H1 (cell line): Measurements from ENCODE around the gene NDUFB11. TPM values are rescaled to one million over a fixed set of nuclear protein-coding genes. Genes with fewer than 3 reads are reported as not detected.
A peak's percentile ranks its signal among the peaks of the same experiment; 100 is the strongest.

Source experiments
- CTCF ChIA-PET: fragments of 300-600 bp; sonication (Branson Sonifier 250); formaldehyde crosslinking; loops from one replicate; lab custom pipeline; 2021; ENCODE audit not compliant: partially characterized antibody; lab: Charles Lee
- POLR2A ChIA-PET: fragments of 300-600 bp; sonication (Branson Sonifier 250); formaldehyde crosslinking; loops from one replicate; lab custom pipeline; 2021; ENCODE audit warnings: inconsistent platforms; ENCODE audit not compliant: partially characterized antibody; lab: Charles Lee
- DNase-seq, 2 experiments: peaks; one replicate each; pipeline versions ENCODE4 v3.0.0 to v3.0.0-alpha.2; 2010 to 2022; ENCODE audit warnings: low spot score in 2 of 2, low read depth in 1 of 2, mixed read lengths in 1 of 2
- FAIRE-seq: peaks from 2 replicates; lab custom pipeline; 2011; peaks lifted over from hg19 to GRCh38; lab: Jason Lieb, UNC
- H2AFZ ChIP-seq: 2 replicates; pipeline ENCODE4 v1.8.1; 2012; ENCODE audit warnings: low read length, inconsistent platforms
- H2AK5ac ChIP-seq: 2 replicates; pipeline ENCODE4 v1.6.1; 2013; ENCODE audit warnings: low read depth, low read length
- H2BK120ac ChIP-seq: replicated peaks from 2 replicates; pipeline ENCODE3; 2013; ENCODE audit warnings: low read depth, low read length, inconsistent platforms
- H2BK12ac ChIP-seq: 2 replicates; pipeline ENCODE4 v1.6.1; 2013; ENCODE audit warnings: low read depth, low read length
- H2BK15ac ChIP-seq: 2 replicates; pipeline ENCODE4 v1.6.1; 2013; ENCODE audit warnings: low read length
- H2BK20ac ChIP-seq: 2 replicates; pipeline ENCODE4 v1.6.1; 2013; ENCODE audit warnings: low read length
- H2BK5ac ChIP-seq: 2 replicates; pipeline ENCODE4 v1.6.1; 2013; ENCODE audit warnings: low read depth, low read length
- H3K14ac ChIP-seq: 2 replicates; pipeline ENCODE4 v1.6.1; 2013; ENCODE audit warnings: inconsistent platforms; ENCODE audit not compliant: insufficient read length
- H3K18ac ChIP-seq: 2 replicates; pipeline ENCODE4 v1.6.1; 2013; ENCODE audit warnings: low read length; ENCODE audit errors: extremely low read depth
- H3K23ac ChIP-seq: 2 replicates; pipeline ENCODE4 v1.6.1; 2013; ENCODE audit warnings: inconsistent platforms; ENCODE audit not compliant: insufficient read length
- H3K23me2 ChIP-seq: 2 replicates; pipeline ENCODE4 v1.6.1; 2013; ENCODE audit warnings: low read depth, low read length
- H3K27ac ChIP-seq: 2 replicates; pipeline ENCODE4 v1.6.1; 2011; ENCODE audit warnings: low read depth, low read length, inconsistent platforms
- H3K27me3 ChIP-seq, 4 experiments: replicated peaks in 1 of 4; 1 replicate in 1 of 4; 2 replicates in 3 of 4; pipeline versions ENCODE4 v1.6.1 to v1.8.1; 2011 to 2013; ENCODE audit warnings: low read length in 3 of 4, mild to moderate bottlenecking in 3 of 4, inconsistent platforms in 2 of 4, mixed read lengths in 2 of 4, moderate library complexity in 1 of 4; ENCODE audit not compliant: control insufficient read depth in 3 of 4, insufficient read depth in 3 of 4; ENCODE audit errors: extremely low read depth in 1 of 4
- H3K36me3 ChIP-seq, 4 experiments: 2 replicates each; pipeline versions ENCODE4 v1.6.1 to v1.8.1; 2011 to 2013; ENCODE audit warnings: mild to moderate bottlenecking in 4 of 4, low read length in 3 of 4, moderate library complexity in 2 of 4, control low read depth in 1 of 4, inconsistent platforms in 1 of 4; ENCODE audit not compliant: insufficient read depth in 4 of 4, control insufficient read depth in 2 of 4
- H3K4ac ChIP-seq: replicated peaks from 2 replicates; pipeline ENCODE3; 2013; ENCODE audit warnings: low read length, low read depth, mixed read lengths, inconsistent platforms; ENCODE audit not compliant: insufficient read length
- H3K4me1 ChIP-seq, 4 experiments: replicated peaks in 1 of 4; 1 replicate in 1 of 4; 2 replicates in 3 of 4; pipeline versions ENCODE4 v1.6.1 to v1.8.1; 2011 to 2013; ENCODE audit warnings: low read length in 3 of 4, inconsistent platforms in 2 of 4, mixed read lengths in 1 of 4; ENCODE audit not compliant: insufficient read depth in 4 of 4, control insufficient read depth in 3 of 4
- H3K4me2 ChIP-seq, 2 experiments: 2 replicates each; pipeline versions ENCODE4 v1.6.1 to v1.8.1; 2011 to 2013; ENCODE audit warnings: low read depth in 2 of 2, low read length in 2 of 2, control low read depth in 1 of 2, inconsistent platforms in 1 of 2, mild to moderate bottlenecking in 1 of 2; ENCODE audit not compliant: insufficient read depth in 1 of 2
- H3K4me3 ChIP-seq, 4 experiments: fragments of 200-600, 300-600 bp in 1 of 4; sonication (generic), shearing (Covaris generic), sonication (Bioruptor Twin) in 1 of 4; 2 replicates each; pipeline versions ENCODE4 v1.5.1 to v1.8.1; 2011 to 2016; ENCODE audit warnings: low read length in 4 of 4, low read depth in 3 of 4, control low read depth in 2 of 4, inconsistent platforms in 2 of 4, mild to moderate bottlenecking in 2 of 4, mixed read lengths in 1 of 4, moderate library complexity in 1 of 4; ENCODE audit not compliant: insufficient read depth in 2 of 4; ENCODE audit errors: extremely low read depth in 1 of 4
- H3K56ac ChIP-seq: replicated peaks from 2 replicates; pipeline ENCODE3; 2013; ENCODE audit warnings: low read depth, mild to moderate bottlenecking, mixed read lengths, low read length, inconsistent platforms; ENCODE audit not compliant: insufficient read length
- H3K79me1 ChIP-seq: 2 replicates; pipeline ENCODE4 v1.6.1; 2013; ENCODE audit warnings: low read depth, low read length, control low read depth
- H3K79me2 ChIP-seq, 2 experiments: 2 replicates each; pipeline versions ENCODE4 v1.6.1 to v1.8.1; 2012 to 2013; ENCODE audit warnings: low read length in 2 of 2, mild to moderate bottlenecking in 2 of 2, inconsistent platforms in 1 of 2; ENCODE audit not compliant: insufficient read depth in 2 of 2, control insufficient read depth in 1 of 2
- H3K9ac ChIP-seq, 4 experiments: replicated peaks in 1 of 4; 1 replicate in 1 of 4; 2 replicates in 3 of 4; pipeline versions ENCODE4 v1.6.1 to v1.8.1; 2011 to 2013; ENCODE audit warnings: low read depth in 3 of 4, low read length in 3 of 4, control low read depth in 2 of 4, mild to moderate bottlenecking in 2 of 4, moderate library complexity in 2 of 4, inconsistent platforms in 1 of 4; ENCODE audit errors: extremely low read depth in 1 of 4
- H3K9me3 ChIP-seq, 2 experiments: 2 replicates each; pipeline versions ENCODE4 v1.6.1 to v1.8.1; 2012 to 2013; ENCODE audit warnings: mild to moderate bottlenecking in 2 of 2, moderate library complexity in 2 of 2, control low read depth in 1 of 2, inconsistent platforms in 1 of 2, low read depth in 1 of 2, low read length in 1 of 2, mixed read lengths in 1 of 2; ENCODE audit not compliant: insufficient read depth in 2 of 2
- H4K20me1 ChIP-seq, 2 experiments: replicated peaks in 1 of 2; 2 replicates each; pipeline versions ENCODE3 to v1.8.1; 2011 to 2013; ENCODE audit warnings: inconsistent platforms in 2 of 2, low read length in 2 of 2, mild to moderate bottlenecking in 1 of 2; ENCODE audit not compliant: insufficient read depth in 2 of 2, control insufficient read depth in 1 of 2
- H4K5ac ChIP-seq: 2 replicates; pipeline ENCODE4 v1.6.1; 2013; ENCODE audit warnings: low read length, low read depth, mixed read lengths, inconsistent platforms; ENCODE audit not compliant: insufficient read length
- H4K8ac ChIP-seq: 2 replicates; pipeline ENCODE4 v1.8.0; 2013; ENCODE audit warnings: mild to moderate bottlenecking, moderate library complexity, low read length, inconsistent platforms; ENCODE audit not compliant: insufficient read depth; ENCODE audit errors: extremely low read depth
- H4K91ac ChIP-seq: replicated peaks from 2 replicates; pipeline ENCODE3; 2013; ENCODE audit warnings: low read length, mixed read lengths, inconsistent platforms; ENCODE audit not compliant: insufficient read length
- ATF2 ChIP-seq: IDR thresholded peaks from 2 replicates; pipeline ENCODE4 v1.6.1; 2012; ENCODE audit warnings: low read length, inconsistent platforms
- EGR1 ChIP-seq: IDR thresholded peaks from 2 replicates; pipeline ENCODE4 v1.6.1; 2011; ENCODE audit warnings: low read depth, low read length, borderline replicate concordance
- KDM4A ChIP-seq: IDR thresholded peaks from one replicate; pipeline ENCODE4 v1.7.1; 2012; ENCODE audit warnings: low read depth, mild to moderate bottlenecking, moderate library complexity, low read length, inconsistent platforms; ENCODE audit not compliant: severe bottlenecking
- MAX ChIP-seq: IDR thresholded peaks from 2 replicates; pipeline ENCODE4 v1.6.1; 2012; ENCODE audit warnings: inconsistent platforms
- TAF1 ChIP-seq: IDR thresholded peaks from 2 replicates; pipeline ENCODE4 v1.6.1; 2011; ENCODE audit warnings: mild to moderate bottlenecking, low read depth, low read length
- WGBS, 2 experiments: shearing (Covaris generic) in 1 of 2; methylation state at CpG; one replicate each; pipeline versions ENCODE4 v1.1.6 to v1.1.7; 2013 to 2015; ENCODE audit warnings: low lambda C conversion rate in 2 of 2, mixed read lengths in 2 of 2, inconsistent platforms in 1 of 2, low coverage in 1 of 2, missing lambda C conversion rate in 1 of 2; ENCODE audit not compliant: insufficient replicate concordance in 2 of 2, insufficient coverage in 1 of 2, insufficient read length in 1 of 2; ENCODE audit errors: extremely low coverage in 1 of 2, missing lambda C conversion rate in 1 of 2; 5-methylcytosine and 5-hydroxymethylcytosine counted together
- polyA plus RNA-seq, 7 experiments: library from polyadenylated mRNA; depleted of rRNA in 3 of 7; stranded (reverse) in 5 of 7; unstranded in 2 of 7; fragments of >200 nt in 5 of 7; fragments of 200-250 nt in 2 of 7; gene quantifications; 1 replicate in 5 of 7; 2 replicates in 1 of 7; 4 replicates in 1 of 7; pipeline versions ENCODE4 v1.2.1 to v1.2.3, GENCODE V29; 2011 to 2013; ENCODE audit warnings: missing spikeins in 2 of 7, mixed read lengths in 2 of 7
- total RNA-seq: library from RNA; stranded (reverse); fragmentation: NEBNext Ultra II Directional; extraction: Animal tissue kit (Norgen Biotek cat#: 25700); gene quantifications from 2 replicates; pipeline ENCODE4 v1.2.1, GENCODE V29; 2021
- TF ChIP-seq, protein P1 (sequence below): IDR thresholded peaks from 2 replicates; pipeline ENCODE4 v1.6.1; 2011; ENCODE audit warnings: low read depth, mild to moderate bottlenecking, low read length; ENCODE audit not compliant: insufficient read depth

NDUFB11 gene
- total and polyA plus RNA-seq, 2 of the 8 experiments (the other 6 are each of a cell fraction or from before 2014, with no cell fraction given), result 120 to 131 TPM

GRCh38 chrX:47146121-47146935 is 1.8 kb upstream of the NDUFB11 start:
- H3K27ac ChIP-seq, result no peak overlapping the region; the same call in 1 of the 2 replicates
- TF ChIP-seq, protein P1, sequence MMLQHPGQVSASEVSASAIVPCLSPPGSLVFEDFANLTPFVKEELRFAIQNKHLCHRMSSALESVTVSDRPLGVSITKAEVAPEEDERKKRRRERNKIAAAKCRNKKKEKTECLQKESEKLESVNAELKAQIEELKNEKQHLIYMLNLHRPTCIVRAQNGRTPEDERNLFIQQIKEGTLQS, result no peak
- no peak for TF ChIP-seq TAF1
- TF ChIP-seq EGR1, result no peak
- no peak for TF ChIP-seq ATF2
- TF ChIP-seq KDM4A, result no peak
- TF ChIP-seq MAX, result no peak

More at GRCh38 chrX:47146121-47146935, 1.8 kb upstream of the NDUFB11 start:
- H3K23me2 ChIP-seq, result peaks cover 9% of the 10 kb centered on the region; the same call in 1 of the 2 replicates
- no peak overlapping the region for H2AFZ ChIP-seq
- no peak overlapping the region for H2BK20ac ChIP-seq
- H3K79me1 ChIP-seq, result peaks cover 2% of the 10 kb centered on the region; the same call in 1 of the 2 replicates
- H2AK5ac ChIP-seq, result no peak overlapping the region
- no peak overlapping the region for H2BK120ac ChIP-seq
- peaks cover 11 to 13% of the 10 kb centered on the region in 2 experiments for H4K20me1 ChIP-seq
- H3K9ac ChIP-seq, result peak overlapping the region in 3 of 4 experiments; percentile 34 to 58 (median 44); a peak in 3 of 7 replicates
- H4K5ac ChIP-seq, result no peak overlapping the region
- ChIA-PET POLR2A (no interaction called here), CTCF (no interaction called here)
- H3K18ac ChIP-seq, result no peak overlapping the region
- peak overlapping the region; percentile 74 to 97 (median 84) for H3K4me3 ChIP-seq
- no peak overlapping the region for H2BK12ac ChIP-seq
- peak overlapping the region; percentile 78 to 92 for H3K4me2 ChIP-seq
- peaks cover 0 to 6% (median 2%) of the 10 kb centered on the region in 4 experiments; a peak in 4 of 7 replicates for H3K4me1 ChIP-seq
- H3K56ac ChIP-seq, result no peak overlapping the region
- H3K36me3 ChIP-seq, result peaks cover 0 to 11% (median 6%) of the 10 kb centered on the region in 4 experiments; a peak in 4 of 8 replicates
- H4K8ac ChIP-seq, result no peak overlapping the region
- no peak overlapping the region for H2BK15ac ChIP-seq
- 24% methylated on average over 6 of the region's 10 CpGs; no CpG with 5 or more reads in 1 of the 2 experiments for WGBS, 2 experiments
- no peak overlapping the region for H4K91ac ChIP-seq
- FAIRE-seq, result no peak
- H3K4ac ChIP-seq, result no peak overlapping the region
- H3K79me2 ChIP-seq, result peaks cover 19 to 68% of the 10 kb centered on the region in 2 experiments
- no peaks in the 10 kb centered on the region for H3K9me3 ChIP-seq
- no peaks in the 10 kb centered on the region for H3K27me3 ChIP-seq
- no peak overlapping the region for H2BK5ac ChIP-seq
- H3K14ac ChIP-seq, result no peak overlapping the region
- DNase-seq, result no peak
- H3K23ac ChIP-seq, result no peak overlapping the region
